Cortex of kidney (tissue), 1 donor: ENCODE results near the gene TKTL1.

ENCODE experiments used
- DNase-seq: peaks from one replicate; lab custom pipeline; 2025; lab: John Stamatoyannopoulos, UW

Gene TKTL1

DNA sequence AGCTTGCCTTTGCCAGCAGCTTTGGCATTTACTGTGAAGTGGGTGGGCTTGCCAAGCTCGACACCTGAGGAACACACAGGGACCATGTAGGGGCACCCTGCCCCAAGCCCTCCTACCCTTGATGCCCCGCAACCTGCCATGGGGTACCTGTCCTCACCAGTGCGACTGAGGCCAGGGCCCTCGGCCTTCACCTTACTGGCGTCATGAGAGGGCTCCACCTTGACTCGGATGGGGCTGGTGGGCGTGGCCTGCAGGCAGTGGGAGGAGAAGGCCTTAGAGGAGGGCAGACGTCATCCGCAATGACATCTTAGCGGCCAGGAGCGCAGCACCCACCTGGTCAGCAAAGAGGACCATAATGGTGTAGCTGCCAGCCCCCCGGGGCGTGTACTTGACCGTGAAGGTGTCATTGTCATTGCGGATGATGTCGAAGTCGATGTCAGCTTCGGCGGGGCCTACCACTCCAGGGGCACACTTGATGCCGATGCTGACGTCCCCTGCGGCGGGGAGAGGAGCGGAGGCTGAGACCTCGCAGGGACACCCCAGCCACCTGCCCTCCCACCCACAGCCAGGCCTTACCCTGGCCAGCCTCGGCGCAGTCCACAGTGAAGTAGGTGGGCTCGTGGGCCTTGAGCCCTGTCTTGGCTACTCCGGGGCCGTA, 66.6 kb downstream of the TKTL1 start:
- DNase-seq, result no peak

DNA sequence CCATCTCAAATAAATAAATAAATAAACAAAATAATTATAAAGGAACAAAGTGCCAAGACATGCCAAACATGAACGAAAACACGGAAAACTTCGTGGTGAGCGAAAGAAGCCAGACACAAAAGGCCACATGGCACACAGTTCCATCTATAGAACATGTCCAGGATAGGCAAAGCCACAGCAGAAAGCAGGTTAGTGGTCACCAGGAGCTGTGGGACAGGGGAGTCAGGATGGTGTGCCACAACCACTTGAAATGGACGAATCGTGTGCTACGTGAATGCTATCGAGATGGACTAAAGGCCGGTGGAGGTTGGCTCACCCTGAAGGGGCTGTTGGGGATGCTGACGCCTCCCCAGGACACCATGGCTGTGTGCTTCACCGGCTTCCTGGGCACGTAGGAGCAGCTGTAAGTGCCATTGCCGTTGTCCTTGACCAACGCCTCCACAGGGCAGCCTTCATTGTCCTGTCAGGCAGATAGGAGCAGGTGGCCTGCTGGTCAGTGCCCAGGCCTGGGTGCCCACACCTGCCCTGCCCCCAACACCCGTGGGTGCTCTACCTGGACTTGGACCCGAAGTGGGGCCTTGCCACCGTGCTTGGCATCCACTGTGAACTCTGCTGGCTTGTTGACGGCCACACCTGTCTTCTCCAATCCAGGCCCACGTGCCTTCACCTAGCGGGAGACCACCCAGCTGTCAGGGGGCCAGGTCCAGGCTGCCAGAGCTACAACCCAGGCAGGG, 68.3 kb downstream of the TKTL1 start:
- DNase-seq, result no peak

DNA sequence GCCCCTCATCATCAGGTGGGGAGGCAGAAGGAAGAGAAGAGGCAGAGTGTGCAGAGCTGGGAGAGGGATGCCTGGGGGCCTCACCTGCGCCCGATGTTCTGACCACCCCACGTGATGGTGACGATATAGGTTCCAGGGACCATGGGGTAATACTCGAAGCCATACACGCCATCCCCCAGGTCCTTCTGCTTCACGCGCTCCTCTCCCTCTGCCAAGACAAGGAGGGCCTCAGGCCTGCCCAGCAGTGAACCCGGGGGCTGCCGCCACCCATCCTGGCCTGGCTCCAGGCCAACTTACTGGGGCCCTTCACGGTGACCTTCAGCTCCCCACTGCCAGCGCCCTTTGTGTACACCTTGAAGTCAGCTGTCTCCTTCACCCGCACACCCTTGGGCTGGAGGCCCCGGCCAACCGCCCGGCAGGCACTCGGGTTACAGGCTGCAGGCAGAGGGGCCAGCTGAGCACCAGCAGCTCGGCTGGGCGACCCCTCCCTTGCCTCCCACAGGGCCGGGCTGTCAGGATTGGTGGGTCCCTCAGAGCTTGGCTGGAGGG, 69.5 kb downstream of the TKTL1 start:
- no peak for DNase-seq

DNA sequence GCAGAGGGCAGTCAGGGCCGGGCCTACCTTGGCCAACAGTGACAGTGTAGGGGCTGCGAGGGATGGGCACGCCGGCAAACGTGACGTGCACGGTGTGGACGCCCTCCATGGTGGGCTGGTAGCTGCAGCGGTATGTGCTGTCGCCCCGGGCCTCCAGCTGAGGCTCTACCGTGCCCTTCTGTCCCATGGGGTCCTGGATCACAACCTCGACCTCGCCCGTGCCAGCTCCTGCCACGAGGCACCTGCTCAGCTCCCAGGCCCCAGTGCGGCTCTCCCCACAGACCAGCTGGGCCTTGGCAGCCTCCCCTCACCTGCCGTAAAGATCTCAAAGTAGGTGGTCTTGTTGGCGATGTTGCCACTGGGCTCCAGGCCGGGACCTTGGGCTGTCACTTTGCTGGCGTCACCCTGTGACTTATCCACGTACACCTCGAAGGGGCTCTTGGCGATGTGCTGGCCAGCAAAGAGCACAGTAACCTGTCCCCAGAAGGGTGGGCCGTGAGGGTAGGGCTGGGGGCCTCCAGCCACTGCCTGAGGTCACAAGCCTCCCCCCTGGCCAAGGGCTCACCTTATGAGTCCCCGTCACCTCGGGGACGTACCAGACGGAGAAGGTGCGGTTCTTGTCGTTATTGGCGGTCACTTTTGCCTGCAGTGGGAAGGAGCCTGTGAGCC, 70.5 kb downstream of the TKTL1 start:
- no peak for DNase-seq

DNA sequence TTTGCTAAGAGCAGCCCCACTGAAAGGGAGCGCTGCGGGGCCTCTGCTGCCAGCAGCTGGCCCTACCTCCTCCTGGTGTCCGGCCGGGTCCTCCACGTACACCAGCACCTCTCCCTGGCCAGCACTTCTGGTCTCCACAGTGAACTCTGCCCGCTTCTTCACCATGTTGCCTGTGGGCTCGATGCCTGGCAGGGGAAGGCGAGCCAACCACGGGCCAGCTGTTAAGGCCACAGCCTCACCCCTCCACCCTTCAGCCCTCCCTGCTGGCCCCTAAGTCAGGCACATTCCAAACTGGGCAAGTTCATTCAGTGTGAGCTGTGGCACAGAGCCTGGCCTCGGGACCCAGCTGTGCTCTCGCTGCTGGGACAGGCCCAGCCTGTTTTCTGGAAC, 71.1 kb downstream of the TKTL1 start:
- DNase-seq, result no peak

DNA sequence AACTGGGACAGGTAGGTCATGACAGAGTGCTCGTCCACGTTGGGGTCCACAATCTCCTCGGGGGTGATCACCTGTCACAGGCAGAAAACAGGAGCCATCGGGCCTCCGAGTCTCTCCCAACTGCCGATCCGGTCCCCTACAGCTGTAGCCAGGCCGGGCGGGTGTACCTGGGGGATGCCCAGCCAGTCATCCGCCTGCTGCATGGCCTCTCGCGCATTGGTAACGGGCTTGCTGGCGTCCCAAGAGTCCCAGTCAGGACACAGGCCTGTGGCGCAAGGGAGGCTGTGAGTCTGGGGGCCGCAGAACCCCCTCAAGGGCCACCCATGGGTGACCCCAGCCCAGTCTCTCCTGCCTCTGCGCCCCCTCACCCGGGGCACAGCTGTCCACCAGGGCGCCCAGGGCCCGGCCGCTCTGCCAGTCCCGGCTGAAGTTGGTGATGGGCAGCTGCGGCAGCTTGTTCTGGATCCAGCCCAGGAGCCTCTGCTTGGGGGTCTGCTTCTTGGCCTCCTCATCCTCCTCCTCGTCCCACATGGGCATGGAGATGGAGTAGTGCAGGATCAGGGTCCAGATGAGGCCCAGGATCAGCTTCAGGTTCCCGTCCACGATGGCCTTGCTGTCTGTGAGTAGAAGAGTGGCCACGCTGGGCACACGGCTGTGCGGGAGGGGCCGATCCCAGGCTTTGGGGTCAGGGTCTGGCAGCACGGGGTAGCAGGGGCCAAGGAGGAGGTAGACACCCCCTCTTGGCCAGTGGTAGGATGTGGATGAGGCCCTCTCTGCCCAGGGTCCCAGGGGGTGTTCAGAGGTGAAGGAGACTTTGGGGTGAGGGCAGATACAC, 72.1 kb downstream of the TKTL1 start:
- no peak for DNase-seq

DNA sequence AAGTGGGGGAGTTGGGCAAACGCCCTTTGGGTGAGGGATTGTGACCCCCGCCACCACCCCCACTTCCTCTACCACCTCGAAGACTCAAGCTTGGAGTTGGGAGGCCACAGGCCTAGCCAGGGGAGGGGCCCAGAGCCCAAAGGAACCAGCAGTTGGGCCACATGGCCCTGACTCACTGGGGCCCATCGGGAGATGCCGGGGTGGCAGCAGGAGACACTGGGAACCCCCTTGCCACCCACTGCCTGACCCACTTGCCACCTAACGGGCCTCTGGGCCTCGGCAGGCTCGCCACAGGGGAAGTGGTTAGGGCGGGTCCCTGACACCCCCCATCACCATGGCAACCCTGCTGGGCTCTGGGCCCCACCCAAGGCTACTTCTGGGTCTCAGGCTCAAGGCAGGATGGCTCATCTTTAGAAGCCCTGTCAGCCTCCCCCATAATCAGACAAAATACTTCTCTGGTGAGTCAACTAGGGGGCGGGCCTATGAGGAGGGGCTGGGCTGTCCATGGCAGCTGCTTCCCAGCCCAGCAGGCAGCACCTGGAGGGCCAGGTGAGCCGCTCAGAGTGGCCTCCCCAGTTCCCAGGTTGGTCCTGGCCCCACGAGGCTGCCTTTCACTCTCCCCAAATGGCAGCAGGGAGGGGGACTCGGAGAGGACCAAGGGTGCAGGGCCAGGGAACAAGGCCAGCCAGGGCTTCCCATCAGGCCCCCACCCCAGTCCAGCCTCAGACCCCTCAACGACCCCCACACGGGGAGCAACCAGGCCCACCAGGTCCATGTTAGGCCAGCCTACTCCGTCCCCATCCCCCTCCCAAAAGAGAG, 73.2 kb downstream of the TKTL1 start:
- no peak for DNase-seq

DNA sequence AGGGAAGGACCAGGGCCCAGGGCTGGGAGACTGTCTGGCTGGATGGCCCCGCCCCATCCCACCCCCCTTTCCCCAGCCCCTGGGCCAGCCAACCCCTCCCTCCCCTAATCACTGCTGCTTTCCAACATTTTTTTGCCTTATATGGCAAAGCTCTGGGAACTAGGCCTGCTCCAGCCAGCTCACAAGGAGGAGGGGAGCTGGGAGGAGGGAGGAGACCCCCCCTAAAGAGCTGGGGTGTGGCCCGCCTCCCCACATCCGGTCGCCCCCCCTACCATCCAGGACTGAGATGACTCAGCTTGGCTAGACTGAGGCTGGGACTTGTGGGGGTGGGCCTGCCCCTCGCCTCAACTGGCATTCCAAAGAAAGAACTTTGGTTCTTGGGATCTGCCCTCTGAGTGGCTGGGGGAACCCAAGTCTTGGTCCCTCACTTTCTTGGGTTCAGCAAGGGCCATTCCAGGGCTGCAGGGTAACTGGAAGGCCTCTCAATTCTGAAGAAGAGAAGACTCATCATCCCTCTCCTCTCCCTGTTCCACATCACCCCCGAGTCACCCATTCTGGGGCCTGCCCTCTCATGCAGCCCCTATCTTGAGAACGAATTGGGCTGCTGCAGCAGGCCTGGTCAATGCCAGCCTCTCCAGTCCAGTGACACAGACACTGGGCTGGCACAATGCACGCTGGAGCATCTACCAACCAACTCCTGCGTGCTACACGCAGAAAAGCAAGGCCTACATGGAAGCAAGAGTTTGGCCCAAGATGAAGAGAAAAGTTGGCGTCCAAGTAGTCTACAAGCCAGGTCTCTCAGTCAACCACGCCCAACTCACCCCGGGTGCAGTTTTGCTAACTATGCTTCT, 74.1 kb downstream of the TKTL1 start:
- DNase-seq, result no peak

DNA sequence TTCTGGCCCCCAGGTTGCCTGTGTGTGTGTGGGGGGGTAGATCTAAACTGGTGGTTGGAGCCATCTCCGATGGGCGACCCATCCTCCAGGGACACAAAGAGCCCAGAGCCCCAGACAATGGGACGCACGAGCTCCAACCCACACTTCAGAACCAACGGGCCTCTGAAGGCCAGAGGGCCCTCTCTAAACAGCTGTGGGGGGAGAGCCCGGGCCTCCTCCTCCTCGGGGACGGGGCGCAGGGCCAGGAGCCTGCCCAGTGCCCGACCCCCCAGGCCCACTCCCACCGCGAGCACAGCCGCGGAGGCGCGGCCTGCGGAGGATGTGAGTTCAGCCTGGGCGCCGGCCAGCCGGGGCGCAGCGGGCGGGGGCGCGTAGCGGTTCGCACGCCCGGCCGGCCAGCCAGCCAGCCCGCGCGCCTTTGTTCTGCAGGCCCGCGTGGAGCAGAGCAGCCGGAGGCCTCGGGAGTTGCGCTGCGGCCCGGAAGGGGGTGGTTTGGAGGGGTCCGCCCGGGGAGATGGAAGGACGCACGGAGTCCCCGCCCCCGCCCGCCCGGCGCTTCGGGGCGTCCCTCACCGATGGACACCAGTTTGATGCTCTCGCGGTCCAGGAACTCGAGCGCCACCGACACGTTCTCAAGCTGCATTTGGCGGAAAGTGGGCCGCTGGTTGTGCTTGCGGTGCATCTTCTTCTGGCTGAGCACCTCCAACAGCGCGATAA, 74.9 kb downstream of the TKTL1 start:
- no peak for DNase-seq

DNA sequence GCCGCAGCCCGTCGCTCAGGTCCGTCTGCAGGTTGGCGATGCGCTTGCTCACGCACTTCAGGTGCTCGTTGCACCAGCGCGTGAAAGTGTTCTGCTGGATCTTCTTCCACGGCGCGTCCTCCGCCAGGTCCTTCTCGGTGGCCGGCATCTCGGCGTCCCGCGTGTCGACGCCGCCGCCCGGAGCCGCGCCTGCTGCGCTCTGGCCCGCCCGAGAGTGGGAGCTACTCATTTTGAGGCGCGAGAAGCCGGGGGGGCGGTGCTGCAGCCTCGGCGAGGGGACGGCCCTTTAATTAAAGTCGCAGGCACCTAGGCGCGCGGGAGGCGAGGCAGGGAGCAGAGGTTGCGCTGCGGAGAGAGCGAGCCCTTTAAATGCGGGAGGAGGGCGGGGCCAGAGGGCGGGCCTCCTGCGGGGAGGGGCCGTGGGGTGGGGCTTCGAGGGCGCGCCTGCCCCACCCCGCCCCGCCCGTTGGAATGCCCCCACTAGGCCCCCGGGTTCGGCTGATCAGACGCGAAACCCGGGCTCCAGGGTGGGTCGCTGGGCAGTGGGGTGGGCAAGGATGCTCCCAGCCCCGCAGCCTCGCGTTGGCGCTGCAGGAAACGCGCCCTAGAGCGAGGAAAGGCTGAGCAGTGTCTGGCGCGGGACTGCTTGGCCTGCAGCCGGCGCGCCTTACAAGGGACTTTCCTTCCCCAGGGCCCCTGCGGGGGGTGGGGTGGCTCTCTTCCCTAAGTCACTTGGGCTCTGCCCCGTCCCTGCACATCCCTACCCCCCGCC, 75.6 kb downstream of the TKTL1 start:
- no peak for DNase-seq

DNA sequence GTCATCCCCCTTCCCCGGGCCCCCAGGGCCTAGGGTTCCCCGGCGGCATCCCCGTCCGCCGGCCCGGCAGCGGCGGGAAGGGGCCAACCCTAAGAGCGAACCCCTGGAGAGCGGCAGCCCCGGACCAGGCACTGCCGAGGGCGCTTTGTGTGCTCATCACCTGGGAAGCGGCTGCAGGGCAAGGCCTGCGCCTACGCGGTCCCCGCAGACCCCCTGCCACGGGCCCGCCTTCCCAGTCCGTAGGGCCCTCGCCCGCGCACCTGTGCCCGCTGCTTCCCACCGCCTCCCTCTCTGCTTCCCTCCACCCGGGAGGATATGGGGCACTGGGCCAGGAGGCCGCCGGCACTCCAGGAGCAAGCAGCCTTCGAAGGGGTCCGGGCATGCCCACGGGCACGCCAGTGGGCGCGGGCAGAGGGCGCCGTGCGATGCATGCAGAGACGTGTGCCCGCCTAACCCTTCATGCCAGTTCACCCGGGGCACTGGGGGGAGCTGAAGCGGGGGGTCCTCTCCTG, 76.2 kb downstream of the TKTL1 start:
- no peak for DNase-seq

DNA sequence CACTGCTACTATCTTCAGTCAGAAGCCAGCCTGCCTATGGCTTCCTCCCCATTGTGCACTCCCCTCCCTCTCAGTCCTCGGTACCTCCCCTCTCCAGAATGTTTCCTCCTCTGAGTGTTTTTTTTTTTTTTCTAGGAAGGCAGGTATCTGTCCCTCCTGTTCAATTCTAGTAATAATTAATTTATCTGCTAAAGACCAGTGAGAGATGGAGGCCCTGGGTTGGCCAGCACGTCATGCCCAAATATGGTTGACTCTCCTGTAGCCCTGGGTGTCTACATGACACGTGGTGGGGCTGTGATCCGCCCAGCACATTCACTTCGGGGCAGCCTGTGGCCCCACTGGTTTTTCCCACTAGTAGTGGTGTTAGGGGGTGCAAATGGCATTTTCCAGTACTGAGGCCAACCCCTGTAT, 77.0 kb downstream of the TKTL1 start:
- no peak for DNase-seq

DNA sequence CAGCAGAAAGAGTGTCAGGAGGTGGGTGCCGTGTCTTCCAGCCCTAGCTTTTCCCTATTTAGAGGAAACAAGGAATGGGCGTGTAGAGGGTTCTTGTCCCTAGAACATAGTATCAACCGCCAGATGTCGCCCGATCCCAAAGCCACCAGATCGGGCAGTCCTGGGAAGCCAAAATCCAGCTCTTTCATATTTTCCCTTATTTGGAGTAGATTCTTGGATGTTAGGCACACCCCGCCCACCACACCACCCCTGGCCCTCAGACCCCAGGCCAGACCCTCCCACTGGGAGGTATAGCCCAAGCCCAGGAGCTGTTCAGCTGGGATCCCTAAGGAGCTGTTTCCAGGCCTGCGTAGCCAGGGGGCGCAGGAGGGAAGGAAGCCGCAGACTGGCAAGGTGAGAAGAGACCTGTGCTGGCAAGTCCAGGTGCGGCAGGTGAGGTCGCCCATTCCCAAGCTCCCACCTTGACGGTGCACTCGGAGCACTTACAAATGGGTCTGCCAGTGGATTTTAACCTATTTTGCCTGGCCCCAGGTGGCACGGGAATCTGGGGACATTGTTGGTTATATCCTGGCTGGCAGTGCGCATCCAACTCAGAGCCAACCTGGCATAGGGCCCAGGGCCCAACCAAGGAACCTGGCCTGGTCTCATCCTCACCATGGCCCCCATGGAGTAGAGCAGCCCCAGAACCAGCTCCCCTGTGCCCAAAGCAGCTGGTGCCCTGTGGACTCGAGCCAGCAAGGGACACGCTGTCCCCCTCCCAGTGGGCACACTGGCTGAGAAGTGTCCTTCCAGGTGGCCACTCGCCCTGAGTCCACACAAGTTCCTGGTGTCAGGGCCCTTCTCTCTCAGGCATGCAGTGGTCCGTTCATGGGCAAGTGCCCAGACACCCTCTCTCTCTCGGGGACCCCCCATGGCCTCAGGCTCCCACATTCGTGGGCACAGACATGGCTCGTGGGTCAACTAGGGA, 78.0 kb downstream of the TKTL1 start:
- no peak for DNase-seq

DNA sequence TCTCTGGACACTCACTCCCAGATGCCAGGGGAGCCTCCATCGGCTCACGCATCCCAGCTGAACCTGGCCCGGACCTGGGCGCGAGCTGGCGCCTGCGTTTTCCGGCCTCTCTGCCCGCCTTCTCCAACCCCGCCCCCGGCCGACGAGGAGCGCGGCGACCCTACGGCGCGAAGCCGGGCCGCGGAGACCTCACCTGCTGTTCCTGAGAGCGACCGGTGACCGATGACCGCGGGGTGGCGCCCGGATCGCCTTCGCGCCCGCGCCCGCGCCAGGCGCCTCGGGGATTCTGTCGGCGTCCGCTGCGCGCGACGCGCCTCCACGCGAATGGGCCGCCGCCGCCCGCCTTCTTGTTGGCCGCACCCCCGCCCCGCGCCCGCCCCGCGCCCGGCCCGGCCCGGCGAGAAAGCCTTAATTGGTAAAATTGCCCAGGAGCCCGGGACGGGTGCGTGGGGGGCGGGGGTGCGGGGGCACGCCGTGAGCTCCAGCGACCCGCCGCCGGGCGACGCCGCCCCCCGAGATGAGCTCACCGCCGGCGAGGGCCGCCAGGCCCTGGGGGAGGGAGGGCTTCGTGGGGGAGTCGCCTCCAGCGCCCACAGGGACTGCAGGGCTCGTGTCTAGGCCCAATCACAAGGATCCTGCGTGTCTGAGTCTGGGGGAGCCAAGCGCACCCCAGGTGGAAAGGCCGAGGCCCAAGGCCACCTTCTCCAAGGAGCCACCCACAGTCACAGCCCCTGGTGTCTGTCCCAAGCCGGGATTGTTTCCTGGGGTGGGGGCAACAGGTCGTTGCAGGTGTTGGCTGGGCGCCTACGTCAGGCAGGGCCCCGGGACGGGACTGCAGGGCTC, 78.9 kb downstream of the TKTL1 start, which contains the start of gene FLNA:
Gene FLNA, minus strand, starts transcription at position 322 of the 843 bp plus-strand sequence. CDS start 3,389 bp downstream, outside the sequence.
- DNase-seq, result no peak

DNA sequence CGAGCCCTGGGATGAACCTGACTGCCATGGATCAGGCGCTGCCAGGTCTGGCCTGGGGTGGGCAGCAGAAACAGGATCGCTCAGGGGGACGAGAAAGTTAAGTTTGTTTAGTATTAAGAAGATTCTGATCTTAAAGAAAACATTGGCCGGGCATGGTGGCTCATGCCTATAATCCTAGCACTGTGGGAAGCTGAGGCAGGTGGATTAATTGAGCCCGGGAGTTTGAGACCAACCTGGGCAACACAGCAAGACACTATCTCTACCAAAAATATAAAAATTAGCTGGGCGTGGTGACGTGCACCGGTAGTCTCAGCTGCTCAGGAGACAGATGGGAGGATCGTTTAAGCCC, 79.5 kb downstream of the TKTL1 start:
- DNase-seq, result no peak

DNA sequence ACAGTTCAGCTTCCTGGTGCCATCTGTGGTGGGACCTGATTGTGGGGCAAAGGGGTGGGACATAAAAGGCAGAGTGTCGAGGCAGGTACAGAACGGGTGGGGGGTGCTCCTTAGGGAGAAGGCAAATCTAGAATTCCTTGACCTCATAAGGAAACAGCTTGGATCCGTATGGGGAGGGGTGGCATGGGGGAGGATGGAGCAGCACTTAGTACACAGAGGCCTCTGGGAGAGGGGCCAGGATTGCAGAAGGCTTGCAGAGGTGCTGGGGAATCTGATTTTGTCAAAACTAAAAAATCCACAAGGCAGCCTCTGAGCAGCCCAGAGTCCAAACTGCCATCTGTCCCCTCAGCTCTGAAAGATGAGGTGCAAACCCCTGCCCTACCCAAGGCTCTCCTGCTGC, 81.2 kb downstream of the TKTL1 start:
- no peak for DNase-seq
